MCF 10A (cell line): Measurements from ENCODE around the gene PTPN23. TPM values are rescaled to one million over a fixed set of nuclear protein-coding genes. Genes with fewer than 3 reads are reported as not detected.

Experiments used
- BruUV-seq: library from RNA; stranded (reverse); fragments of 400-500 nt; replicated peaks from 2 replicates; lab custom pipeline; 2021; lab: Mats Ljungman, UMichigan
- CTCF ChIA-PET: fragments of 300-600 bp; sonication (Branson Sonifier 250); formaldehyde crosslinking; extraction: SDS; loops from one replicate; lab custom pipeline; 2021; ENCODE audit warnings: antibody characterized with exemption, inconsistent platforms; lab: Yijun Ruan, JAX
- POLR2A ChIA-PET: fragments of 300-600, 350-650 bp; sonication (Branson Sonifier 250); formaldehyde crosslinking; extraction: SDS; loops from one replicate; lab custom pipeline; 2020; ENCODE audit warnings: antibody characterized with exemption, inconsistent platforms; lab: Yijun Ruan, JAX
- DNase-seq: peaks from one replicate; pipeline ENCODE4 v3.0.0-alpha.2; 2018; ENCODE audit not compliant: unreplicated experiment
- H3K27ac Mint-ChIP-seq: one replicate; pipeline ENCODE4 v1.8.0; 2022; ENCODE audit warnings: mild to moderate bottlenecking, low read depth, mixed read lengths; ENCODE audit not compliant: unreplicated experiment
- H3K27me3 Mint-ChIP-seq: one replicate; pipeline ENCODE4 v1.8.0; 2022; ENCODE audit warnings: mixed read lengths; ENCODE audit not compliant: insufficient read depth, unreplicated experiment
- H3K36me3 Mint-ChIP-seq: one replicate; pipeline ENCODE4 v1.8.0; 2022; ENCODE audit warnings: mild to moderate bottlenecking, moderate library complexity, mixed read lengths; ENCODE audit not compliant: insufficient read depth, unreplicated experiment
- H3K4me1 Mint-ChIP-seq: one replicate; pipeline ENCODE4 v1.8.0; 2022; ENCODE audit warnings: mixed read lengths; ENCODE audit not compliant: insufficient read depth, unreplicated experiment
- H3K4me3 Mint-ChIP-seq: one replicate; pipeline ENCODE4 v1.8.0; 2022; ENCODE audit warnings: mild to moderate bottlenecking, moderate library complexity, mixed read lengths; ENCODE audit not compliant: unreplicated experiment
- H3K9me3 Mint-ChIP-seq: one replicate; pipeline ENCODE4 v1.8.0; 2022; ENCODE audit warnings: mixed read lengths; ENCODE audit not compliant: unreplicated experiment
- intact Hi-C: fragments of 100-400 bp; cut with micrococcal nuclease; formaldehyde crosslinking; loops from 2 replicates; pipeline ENCODE4 v1.14.1; 2022
- total RNA-seq: library from RNA; stranded (reverse); gene quantifications from 2 replicates; pipeline ENCODE4 v1.2.3, GENCODE V29; 2022
- TF ChIP-seq, protein P1 (sequence below): fragments of 200-600 bp; IDR thresholded peaks from one replicate; pipeline ENCODE4 v1.8.0; 2022; ENCODE audit warnings: antibody characterized with exemption, mild to moderate bottlenecking; ENCODE audit not compliant: unreplicated experiment

The PTPN23 gene
- total RNA-seq, 1 experiment from 2014 or later, result 44.5 TPM

DNA sequence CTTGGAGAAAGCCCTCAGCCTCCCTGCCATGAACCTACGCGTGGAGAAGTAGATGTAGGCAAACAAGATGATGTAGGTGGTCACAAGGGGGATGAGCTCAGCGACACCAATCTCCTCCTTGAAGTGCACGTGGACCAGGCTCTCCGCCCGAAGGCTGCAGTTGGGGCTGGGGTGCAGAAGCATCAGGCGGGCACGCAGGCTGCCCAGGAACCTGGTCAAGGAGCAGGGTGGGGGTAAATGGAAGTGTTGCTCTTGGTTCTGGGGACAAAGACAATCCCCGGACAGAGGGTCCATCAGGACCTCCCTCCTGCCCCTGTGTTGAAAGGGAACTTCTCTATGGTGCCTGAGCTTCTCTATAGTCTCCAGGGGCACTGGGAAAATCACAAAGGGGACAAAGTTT lies 45.1 kb downstream of the PTPN23 start:
- TF ChIP-seq, protein P1, sequence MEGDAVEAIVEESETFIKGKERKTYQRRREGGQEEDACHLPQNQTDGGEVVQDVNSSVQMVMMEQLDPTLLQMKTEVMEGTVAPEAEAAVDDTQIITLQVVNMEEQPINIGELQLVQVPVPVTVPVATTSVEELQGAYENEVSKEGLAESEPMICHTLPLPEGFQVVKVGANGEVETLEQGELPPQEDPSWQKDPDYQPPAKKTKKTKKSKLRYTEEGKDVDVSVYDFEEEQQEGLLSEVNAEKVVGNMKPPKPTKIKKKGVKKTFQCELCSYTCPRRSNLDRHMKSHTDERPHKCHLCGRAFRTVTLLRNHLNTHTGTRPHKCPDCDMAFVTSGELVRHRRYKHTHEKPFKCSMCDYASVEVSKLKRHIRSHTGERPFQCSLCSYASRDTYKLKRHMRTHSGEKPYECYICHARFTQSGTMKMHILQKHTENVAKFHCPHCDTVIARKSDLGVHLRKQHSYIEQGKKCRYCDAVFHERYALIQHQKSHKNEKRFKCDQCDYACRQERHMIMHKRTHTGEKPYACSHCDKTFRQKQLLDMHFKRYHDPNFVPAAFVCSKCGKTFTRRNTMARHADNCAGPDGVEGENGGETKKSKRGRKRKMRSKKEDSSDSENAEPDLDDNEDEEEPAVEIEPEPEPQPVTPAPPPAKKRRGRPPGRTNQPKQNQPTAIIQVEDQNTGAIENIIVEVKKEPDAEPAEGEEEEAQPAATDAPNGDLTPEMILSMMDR, result no peak
- no peak for DNase-seq
- no TSS peak for BruUV-seq
- intact Hi-C loops, result no loop called here
- Mint-ChIP-seq H3K27ac (no peak overlapping the region), H3K9me3 (no peaks in the 10 kb centered on the region), H3K36me3 (peaks cover 44% of the 10 kb centered on the region), H3K4me1 (no peaks in the 10 kb centered on the region), H3K27me3 (no peaks in the 10 kb centered on the region), H3K4me3 (no peak overlapping the region)
- POLR2A ChIA-PET, result no interaction called here
- CTCF ChIA-PET, result no interaction called here

DNA sequence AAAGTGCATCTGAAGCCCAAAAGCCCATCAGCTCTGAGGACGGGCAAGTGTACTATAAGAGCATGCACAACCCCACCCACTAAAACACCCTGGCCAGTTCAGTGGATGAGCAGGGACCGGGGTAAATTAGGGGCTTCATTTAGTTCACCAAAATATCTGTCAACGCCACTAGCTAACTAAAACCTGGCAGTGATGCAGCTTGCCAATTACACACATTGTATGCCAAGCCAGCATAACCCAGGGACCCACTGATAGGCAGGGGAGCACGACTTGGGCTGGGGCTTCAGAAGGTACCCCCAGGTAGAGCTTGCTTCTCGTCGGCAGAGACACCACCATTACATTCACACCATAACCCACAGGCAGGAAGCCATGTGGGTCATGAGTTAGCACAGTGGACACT lies 47.0 kb downstream of the PTPN23 start:
- Mint-ChIP-seq H3K27me3 (no peaks in the 10 kb centered on the region), H3K4me1 (no peaks in the 10 kb centered on the region), H3K36me3 (peaks cover 44% of the 10 kb centered on the region), H3K9me3 (no peaks in the 10 kb centered on the region), H3K4me3 (no peak overlapping the region), H3K27ac (no peak overlapping the region)
- DNase-seq, result no peak
- POLR2A ChIA-PET, result no interaction called here
- CTCF ChIA-PET, result interaction anchor here (1.2 kb wide), 1 partner anchor 48 kb away, joined by 4 read pairs; no protein-coding TSS in a partner anchor
- TF ChIP-seq, protein P1, result no peak
- intact Hi-C loops, result no loop called here
- no TSS peak for BruUV-seq

DNA sequence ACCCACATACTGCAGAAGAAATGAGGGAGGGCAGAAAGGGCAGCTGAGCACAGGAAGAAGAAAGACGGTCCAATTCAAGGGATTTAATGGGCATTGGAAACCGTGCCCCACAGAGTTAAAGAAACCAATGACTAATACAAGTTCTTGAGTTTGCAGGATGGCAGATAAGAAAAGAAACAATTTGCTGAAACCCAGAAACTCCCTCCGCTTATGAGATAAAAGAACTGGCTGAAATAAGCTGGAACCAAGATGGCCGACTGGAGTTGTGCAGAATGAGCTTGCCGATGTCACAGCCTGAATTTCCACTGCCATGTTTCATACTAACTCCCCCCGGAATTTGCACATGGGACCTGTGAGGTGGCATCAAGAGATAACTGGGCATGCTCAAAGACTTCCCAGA lies 47.8 kb downstream of the PTPN23 start:
- ChIA-PET POLR2A (interaction anchor here (1.2 kb wide), 1 partner anchor 47 kb away, joined by 3 read pairs; the partner anchor contains the start of gene SCAP), CTCF (interaction anchor here (0.5 to 1.2 kb wide), 2 partner anchors 25 to 48 kb away, joined by 3 to 4 read pairs; no protein-coding TSS in a partner anchor)
- TF ChIP-seq, protein P1, result no peak
- no peak for DNase-seq
- H3K27me3 Mint-ChIP-seq, result no peaks in the 10 kb centered on the region
- no peaks in the 10 kb centered on the region for H3K9me3 Mint-ChIP-seq
- intact Hi-C loops, result no loop called here
- BruUV-seq, result no TSS peak
- H3K27ac Mint-ChIP-seq, result peak overlapping the region; percentile 69
- no peaks in the 10 kb centered on the region for H3K4me1 Mint-ChIP-seq
- H3K36me3 Mint-ChIP-seq, result peaks cover 52% of the 10 kb centered on the region
- no peak overlapping the region for H3K4me3 Mint-ChIP-seq

DNA sequence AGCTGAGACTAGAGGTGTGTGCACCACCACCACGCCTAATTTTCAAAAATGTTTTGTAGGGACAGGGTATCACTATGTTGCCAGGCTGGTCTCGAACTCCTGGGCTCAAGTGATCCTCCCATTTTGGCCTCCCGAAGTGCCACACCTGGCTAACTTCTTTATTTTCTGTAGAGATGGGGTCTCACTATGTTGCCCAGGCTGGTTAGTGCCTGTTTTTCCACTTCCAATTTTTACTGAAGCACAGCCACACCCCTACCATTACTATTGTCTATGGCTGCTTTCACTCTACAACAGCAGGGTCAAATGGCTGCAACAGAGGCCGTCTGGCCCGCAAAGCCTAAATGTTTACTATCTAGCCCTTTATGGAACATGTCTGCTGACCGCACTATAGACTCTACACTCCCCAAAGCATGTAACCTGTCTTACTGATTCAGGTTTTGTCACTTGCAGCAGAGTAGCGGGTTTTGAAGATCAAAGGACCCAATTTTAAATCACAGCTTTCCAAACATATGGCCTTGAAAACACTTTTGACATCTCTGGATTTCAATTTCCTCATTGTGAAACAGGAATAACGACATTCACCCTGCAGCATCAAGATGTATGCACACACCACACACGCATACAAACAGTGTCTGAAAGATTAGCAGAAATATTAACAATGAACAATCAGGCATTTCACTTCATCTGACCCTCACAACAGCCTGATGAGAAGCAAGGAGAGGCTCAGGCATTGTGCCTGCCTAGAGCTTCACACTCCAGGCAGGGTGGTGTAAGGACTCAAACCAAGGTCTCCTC lies 48.9 kb downstream of the PTPN23 start:
- H3K36me3 Mint-ChIP-seq, result peaks cover 61% of the 10 kb centered on the region
- H3K9me3 Mint-ChIP-seq, result no peaks in the 10 kb centered on the region
- POLR2A ChIA-PET, result interaction anchor here (1.2 kb wide), 1 partner anchor 46 kb away, joined by 3 read pairs; the partner anchor contains the start of gene SCAP
- intact Hi-C loops, result no loop called here
- H3K4me3 Mint-ChIP-seq, result no peak overlapping the region
- DNase-seq, result no peak
- no TSS peak for BruUV-seq
- no peak overlapping the region for H3K27ac Mint-ChIP-seq
- TF ChIP-seq, protein P1, result no peak
- CTCF ChIA-PET, result interaction anchor here (2.7 kb wide), 1 partner anchor 8 kb away, joined by 15 read pairs; no protein-coding TSS in a partner anchor
- H3K4me1 Mint-ChIP-seq, result no peaks in the 10 kb centered on the region
- no peaks in the 10 kb centered on the region for H3K27me3 Mint-ChIP-seq
